LNCaP clone FGC (cell line): ENCODE data around the gene AK2.

Source experiments
- DNase-seq: peaks from one replicate; pipeline ENCODE4 v3.0.0-alpha.2; 2011; ENCODE audit warnings: low read depth
- H3K4me3 ChIP-seq: 2 replicates; pipeline ENCODE4 v1.5.1; 2011; ENCODE audit warnings: mild to moderate bottlenecking, low read depth, low read length, control low read depth
- CTCF ChIP-seq: IDR thresholded peaks from 2 replicates; pipeline ENCODE4 v1.5.1; 2012; ENCODE audit warnings: mild to moderate bottlenecking; ENCODE audit not compliant: control insufficient read depth, insufficient read depth; ENCODE audit errors: extremely low read depth

Gene AK2

GRCh38 chr1:33005838-33006421 lies 30.8 kb downstream of the AK2 start:
- H3K4me3 ChIP-seq, result no peak overlapping the region
- no peak for DNase-seq
- TF ChIP-seq CTCF, result no peak

- no peak overlapping the region for H3K4me3 ChIP-seq
- DNase-seq, result no peak
- no peak for TF ChIP-seq CTCF
Measured at GRCh38 chr1:33005117-33005837, 31.4 kb downstream of the AK2 start.

- DNase-seq, result no peak
- H3K4me3 ChIP-seq, result no peak overlapping the region
- no peak for TF ChIP-seq CTCF
Measured at GRCh38 chr1:33004613-33005012, 32.1 kb downstream of the AK2 start.

GRCh38 chr1:33003657-33004056 lies 33.0 kb downstream of the AK2 start:
- TF ChIP-seq CTCF, result no peak
- no peak for DNase-seq
- H3K4me3 ChIP-seq, result no peak overlapping the region

- TF ChIP-seq CTCF, result no peak
- H3K4me3 ChIP-seq, result no peak overlapping the region
- DNase-seq, result no peak
Measured at GRCh38 chr1:33002006-33002405, 34.7 kb downstream of the AK2 start.

GRCh38 chr1:33001282-33001681 lies 35.4 kb downstream of the AK2 start:
- TF ChIP-seq CTCF, result 0 out of 2 replicates have a peak, but pooled peaks have one; percentile 5
- DNase-seq, result no peak
- no peak overlapping the region for H3K4me3 ChIP-seq
